Left colon (tissue), 2 donors: Measurements from ENCODE around the gene SLC43A3. TPM values are rescaled to one million over a fixed set of nuclear protein-coding genes. Genes with fewer than 3 reads are reported as not detected.

Experiments used
- ATAC-seq: fragments of 200-7000 bp; cut with Tn5 transposase; one replicate; pipeline ENCODE4 v1.9.1; 2020; ENCODE audit warnings: mild to moderate bottlenecking, moderate library complexity
- DNase-seq, 2 donors: peaks; one replicate each; pipeline ENCODE4 v3.0.0-alpha.2; 2020
- intact Hi-C, 2 donors: fragments of 100-400 bp; cut with DNase I in 1 of 2; cut with micrococcal nuclease in 1 of 2; formaldehyde crosslinking; loops; one replicate each; pipeline versions ENCODE4 v1.11.2 to v1.14.0; 2022; cut with DNase I, micrococcal nuclease
- long read RNA-seq: library from polyadenylated mRNA; unstranded; transcript quantifications from one replicate; pipeline ENCODE4 v2.0.0, GENCODE V29; 2021
- total RNA-seq, 2 donors: library from RNA; stranded (reverse); fragmentation: NEBNext Ultra II Directional; extraction: Animal tissue kit (Norgen Biotek cat#: 25700); gene quantifications; one replicate each; pipeline ENCODE4 v1.2.1, GENCODE V29; 2021
- donor health status: DM: no; HTN: no; CAD: no.
- donor health status: DM: yes; HTN: yes; CAD: no.

The SLC43A3 gene
- total RNA-seq: 1 to 10 TPM; 6.9 to 9.6 TPM
- long read RNA-seq, partial matches to known transcripts: 6 of 12 reads
- long read RNA-seq, other reads (novel, unspliced or antisense): 3 of 12 reads

DNA sequence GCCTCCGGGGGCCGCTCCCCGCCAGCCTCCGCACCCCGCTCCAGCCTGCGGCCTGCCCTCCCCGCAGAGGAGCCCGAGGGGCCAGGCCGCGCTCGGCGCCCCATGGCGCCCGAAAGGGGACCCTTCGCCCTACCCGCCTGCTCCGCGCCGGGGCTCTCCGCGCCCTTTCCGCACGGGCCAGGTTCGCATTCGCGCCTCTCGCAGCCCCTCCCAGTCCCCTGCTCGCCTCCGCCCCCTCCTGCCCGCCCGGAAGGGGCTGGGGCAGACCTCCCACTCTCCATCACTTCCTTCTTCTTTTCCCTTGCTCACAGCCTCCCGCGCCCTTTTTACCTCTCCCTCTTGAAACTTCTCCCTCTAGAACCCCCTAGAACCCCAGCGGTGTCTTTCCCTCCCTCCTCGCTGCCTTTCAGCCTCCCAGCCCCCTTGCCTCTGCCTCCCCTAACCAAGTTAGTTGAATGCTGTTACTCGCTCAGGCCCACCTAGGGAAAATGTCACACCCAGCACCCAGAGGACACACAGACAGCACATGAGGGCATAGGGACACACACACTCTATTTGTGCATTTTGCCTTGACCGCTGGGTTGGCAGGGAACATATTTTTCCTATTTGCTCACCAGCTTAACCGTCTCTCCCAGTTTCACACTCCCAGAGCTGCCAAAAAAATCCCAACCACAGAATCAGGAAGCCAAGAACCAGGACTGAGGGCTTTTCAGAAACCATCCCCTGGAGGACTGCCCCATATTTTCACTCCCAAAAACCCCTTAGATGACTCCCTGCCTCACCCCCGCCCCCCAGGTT is at the start of gene SLC43A3:
TSS of gene SLC43A3 (minus strand) at position 193 of the 798 bp plus-strand sequence. CDS start 949 bp downstream, outside the sequence.
- intact Hi-C loops: no loop called here
- DNase-seq (peak; percentile 62 to 65), ATAC-seq (peak; percentile 57)

DNA sequence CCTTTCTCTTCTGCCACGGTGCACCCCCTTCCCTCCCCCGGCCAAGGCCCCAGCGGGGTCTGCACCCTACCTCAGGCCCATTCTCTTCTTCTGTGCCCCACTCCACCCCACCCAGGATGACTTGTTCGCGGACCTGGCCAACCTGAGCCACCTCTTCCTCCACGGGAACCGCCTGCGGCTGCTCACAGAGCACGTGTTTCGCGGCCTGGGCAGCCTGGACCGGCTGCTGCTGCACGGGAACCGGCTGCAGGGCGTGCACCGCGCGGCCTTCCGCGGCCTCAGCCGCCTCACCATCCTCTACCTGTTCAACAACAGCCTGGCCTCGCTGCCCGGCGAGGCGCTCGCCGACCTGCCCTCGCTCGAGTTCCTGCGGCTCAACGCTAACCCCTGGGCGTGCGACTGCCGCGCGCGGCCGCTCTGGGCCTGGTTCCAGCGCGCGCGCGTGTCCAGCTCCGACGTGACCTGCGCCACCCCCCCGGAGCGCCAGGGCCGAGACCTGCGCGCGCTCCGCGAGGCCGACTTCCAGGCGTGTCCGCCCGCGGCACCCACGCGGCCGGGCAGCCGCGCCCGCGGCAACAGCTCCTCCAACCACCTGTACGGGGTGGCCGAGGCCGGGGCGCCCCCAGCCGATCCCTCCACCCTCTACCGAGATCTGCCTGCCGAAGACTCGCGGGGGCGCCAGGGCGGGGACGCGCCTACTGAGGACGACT is 49.3 kb upstream of the SLC43A3 start:
- peak; percentile 64 for ATAC-seq
- intact Hi-C loops: no loop called here
- DNase-seq: peak; percentile 57 to 58

DNA sequence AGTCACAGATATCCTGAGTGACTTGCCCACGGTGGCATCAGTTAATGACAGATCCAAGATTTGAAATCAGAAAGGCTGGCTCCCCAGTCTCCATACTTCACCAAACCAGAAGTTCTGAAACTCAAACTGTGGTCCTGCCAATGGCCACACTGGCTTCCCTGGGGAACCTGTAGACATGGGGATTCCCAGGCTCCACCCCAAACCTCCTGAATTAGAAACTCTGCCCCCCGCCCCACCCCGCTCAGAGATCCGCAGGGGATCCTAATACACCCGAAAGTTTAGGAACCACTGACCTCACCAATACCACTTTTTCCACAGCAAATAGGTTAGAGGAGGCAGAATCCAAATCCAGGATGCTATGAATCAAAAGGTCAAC is 48.7 kb upstream of the SLC43A3 start:
- ATAC-seq: no peak
- no peak for DNase-seq
- intact Hi-C loops: no loop called here

DNA sequence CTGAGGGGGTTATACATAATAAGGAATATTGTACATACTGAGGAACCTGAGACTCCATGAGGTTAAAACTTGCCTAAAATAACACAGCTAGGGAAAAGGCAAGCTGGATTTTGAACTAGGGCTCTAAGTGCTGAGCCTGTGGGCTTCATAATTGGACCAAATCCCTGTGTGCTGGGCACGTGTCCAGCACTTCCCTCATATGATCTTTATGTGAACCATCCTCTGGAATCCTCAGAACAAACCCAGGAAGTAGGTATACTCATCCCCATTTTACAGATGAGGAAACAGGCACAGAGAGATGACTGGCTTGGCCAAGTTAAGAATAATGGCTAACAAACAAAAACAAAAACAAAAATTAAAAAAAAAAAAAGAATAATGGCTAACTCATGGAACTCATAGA is 48.3 kb upstream of the SLC43A3 start:
- ATAC-seq: no peak
- intact Hi-C loops: no loop called here
- DNase-seq: no peak

GRCh38 chr11:57474803-57475115 is 47.8 kb upstream of the SLC43A3 start:
- DNase-seq (no peak), ATAC-seq (no peak)
- intact Hi-C loops: no loop called here

GRCh38 chr11:57474017-57474802 is 47.3 kb upstream of the SLC43A3 start:
- ATAC-seq (no peak), DNase-seq (no peak)
- intact Hi-C loops: no loop called here

DNA sequence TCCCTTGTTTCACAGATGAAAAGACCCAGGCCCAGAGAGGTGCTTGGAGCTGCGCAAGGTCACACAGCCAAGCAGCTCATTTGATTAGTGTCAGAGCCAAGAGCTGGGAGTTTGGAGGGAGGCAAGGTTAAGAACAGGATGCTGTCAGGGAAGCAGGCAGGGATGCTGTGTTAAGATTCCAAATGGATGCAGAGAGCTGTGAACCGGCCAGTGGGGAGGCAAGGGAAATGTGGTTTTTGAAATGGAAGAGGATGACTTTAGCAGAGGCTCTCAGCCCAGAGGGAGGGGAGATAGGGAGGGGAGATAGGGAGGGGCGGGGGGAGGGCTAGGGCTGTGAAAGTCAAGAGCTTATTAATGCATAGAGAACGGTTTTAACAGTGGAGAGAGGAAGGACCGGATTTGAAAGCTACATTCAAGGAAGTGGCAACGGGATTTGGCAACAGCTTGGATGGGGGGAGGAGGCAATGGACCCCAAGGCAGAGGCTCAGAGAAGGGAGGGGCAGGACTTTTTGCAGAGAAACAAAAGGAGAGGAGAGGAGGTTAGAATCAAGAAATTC is 46.4 kb upstream of the SLC43A3 start:
- intact Hi-C loops: no loop called here
- no peak for ATAC-seq
- no peak for DNase-seq

DNA sequence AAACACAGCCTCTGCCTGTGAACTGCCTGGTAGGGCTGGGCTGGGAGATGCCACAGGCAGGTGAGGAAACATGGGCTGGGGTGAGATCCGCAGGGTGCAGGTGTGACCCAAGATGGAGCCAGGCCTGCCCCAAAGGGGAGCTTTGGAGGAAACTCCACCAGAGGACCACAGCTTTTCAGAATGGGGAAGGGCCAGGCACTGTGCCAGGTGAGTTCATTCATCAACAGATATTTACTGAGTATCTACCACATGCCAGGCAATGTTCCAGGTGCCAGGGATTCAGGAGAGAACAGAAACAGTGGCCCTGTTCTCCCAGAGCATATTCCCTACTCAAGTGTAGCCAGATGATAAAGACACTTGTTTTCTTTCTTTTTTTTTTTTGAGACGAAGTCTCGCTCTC is 44.6 kb upstream of the SLC43A3 start:
- DNase-seq (no peak), ATAC-seq (no peak)
- intact Hi-C loops: no loop called here

- no peak for DNase-seq
- intact Hi-C loops: no loop called here
- no peak for ATAC-seq
These were observed 42.3 kb upstream of the SLC43A3 start for GRCh38 chr11:57469268-57469667.

- intact Hi-C loops: no loop called here
- DNase-seq (no peak), ATAC-seq (no peak)
These were observed 41.4 kb upstream of the SLC43A3 start for GRCh38 chr11:57468276-57468675.

- ATAC-seq: no peak
- no peak for DNase-seq
- intact Hi-C loops: no loop called here
These were observed 40.7 kb upstream of the SLC43A3 start for GRCh38 chr11:57467508-57468157.

DNA sequence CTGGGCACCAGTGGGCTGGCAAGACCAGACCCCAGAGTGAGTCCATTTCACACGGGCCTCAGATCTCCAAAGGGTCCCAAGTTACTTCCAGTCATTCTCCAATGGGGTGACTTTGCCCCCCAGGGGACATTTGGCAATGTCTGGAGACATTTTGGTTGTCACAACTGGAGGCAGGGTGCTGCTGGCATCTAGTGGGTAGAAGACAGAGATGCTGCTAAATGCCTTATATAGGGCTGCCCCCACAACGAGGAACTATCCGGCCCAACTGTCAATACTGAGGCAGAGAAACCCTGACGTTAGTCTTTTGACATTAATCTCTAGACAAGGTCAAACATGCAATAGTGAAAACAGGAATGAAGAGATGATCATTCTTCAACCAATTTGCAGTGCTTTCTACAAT is 39.8 kb upstream of the SLC43A3 start:
- intact Hi-C loops: no loop called here
- no peak for DNase-seq
- no peak for ATAC-seq

DNA sequence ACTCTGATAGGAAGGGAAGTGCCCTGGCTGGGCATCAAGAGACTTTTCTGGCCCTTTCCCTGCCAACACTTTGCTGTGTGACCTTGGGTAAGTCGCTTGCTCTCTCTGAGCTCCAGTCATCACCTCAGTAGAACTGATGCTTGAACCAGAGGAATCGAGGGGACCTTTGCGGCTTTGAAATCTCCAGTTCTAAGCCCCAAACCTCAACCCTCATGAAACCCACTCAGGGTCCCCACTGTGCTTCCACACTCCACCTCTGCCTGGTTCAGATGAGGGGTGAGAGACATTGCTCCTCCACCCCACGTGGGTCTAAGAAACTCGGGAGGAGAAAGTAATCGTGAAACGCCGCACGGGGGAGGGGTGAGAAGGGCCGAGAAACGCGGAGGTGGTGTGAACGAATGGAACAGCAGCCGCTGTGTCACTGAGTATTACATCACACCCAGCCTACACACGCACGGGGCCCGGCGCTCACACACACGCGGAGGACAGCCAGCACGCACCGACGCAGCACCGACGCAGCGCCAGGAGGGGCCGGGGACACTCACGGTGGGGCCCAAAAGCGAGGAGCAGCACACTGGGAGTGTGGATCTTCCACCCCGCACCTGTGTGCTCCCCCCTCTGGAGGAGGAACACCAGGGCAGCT is 37.7 kb upstream of the SLC43A3 start:
- ATAC-seq (peak; percentile 14), DNase-seq (no peak)
- intact Hi-C loops: no loop called here

DNA sequence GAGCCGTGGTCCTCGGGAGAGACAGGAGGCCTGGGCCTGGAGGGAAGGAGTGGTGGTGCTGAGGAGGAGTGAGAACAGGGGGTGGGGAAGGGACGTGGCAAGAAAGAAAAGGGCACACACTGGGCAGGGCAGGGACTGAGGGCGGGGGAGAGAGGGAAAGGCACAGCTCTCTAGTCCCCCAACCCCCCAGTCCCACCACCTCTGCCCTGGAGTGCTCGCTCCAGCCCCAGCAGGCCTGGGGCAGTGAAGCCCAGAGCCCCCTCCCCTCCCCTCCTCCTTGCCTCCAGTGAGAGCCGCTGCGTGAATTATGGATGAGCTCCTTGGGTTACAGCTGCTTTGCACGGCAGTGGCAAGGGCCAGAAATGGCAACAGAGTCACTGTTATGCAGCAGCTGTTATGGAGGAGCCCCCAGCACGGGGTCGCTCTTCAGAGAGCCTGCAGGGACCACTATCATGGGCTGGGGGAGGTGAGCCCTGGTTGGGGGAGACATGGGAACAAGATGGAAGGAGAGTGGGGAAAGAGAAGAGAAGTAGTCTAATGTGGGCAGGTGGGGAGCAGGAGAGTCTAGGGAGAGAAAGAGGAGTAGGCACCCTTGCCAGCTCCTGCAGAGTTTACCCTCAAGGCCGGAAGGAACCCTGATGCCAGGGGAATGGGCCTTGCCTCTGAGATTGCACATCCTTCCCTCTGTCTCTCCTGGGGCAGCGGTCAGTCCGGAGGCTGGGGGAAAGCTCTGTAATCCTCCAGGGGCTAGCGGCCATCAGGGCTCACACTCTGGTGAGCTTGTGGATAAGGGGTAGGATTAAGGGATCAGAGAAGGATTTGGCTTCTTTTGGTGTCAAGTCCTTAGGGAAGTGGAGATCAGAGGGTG is 37.0 kb upstream of the SLC43A3 start:
- intact Hi-C loops: no loop called here
- DNase-seq (no peak), ATAC-seq (no peak)

DNA sequence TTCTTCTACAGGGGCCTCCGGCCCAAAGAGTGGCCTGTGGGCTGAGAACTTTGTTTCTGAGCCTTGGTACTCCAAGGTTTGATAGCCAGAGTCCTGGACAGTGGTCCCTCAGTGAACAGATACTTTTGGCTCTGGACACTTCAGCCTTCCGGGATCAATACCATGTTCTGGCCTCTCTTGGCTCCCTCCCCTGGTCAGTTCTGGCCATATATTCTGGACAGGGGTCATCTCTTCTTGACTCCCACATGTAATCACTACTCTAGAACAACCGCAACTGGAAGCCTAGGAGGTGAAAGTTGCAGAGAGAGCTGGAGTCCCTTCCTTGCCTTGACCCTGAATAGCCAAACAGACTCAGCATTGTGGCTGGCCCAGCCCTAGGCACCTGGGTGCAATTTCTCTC is 35.7 kb upstream of the SLC43A3 start:
- intact Hi-C loops: no loop called here
- ATAC-seq (no peak), DNase-seq (no peak)

- intact Hi-C loops: no loop called here
- no peak for ATAC-seq
- DNase-seq: no peak
These were observed 35.0 kb upstream of the SLC43A3 start for GRCh38 chr11:57461841-57462489.
